ENCODE results near the gene UBE2H.

- TF ChIP-seq POLR2A (IDR thresholded peaks at IDR 0.05) (no peak), CTCF (IDR thresholded peaks at IDR 0.05) (no peak)
Observed at GRCh38 chr7:129828989-129829736, 123.6 kb downstream of the UBE2H start.
